DOHH2 (cell line): ENCODE data around the gene WFS1.

ENCODE experiments used
- H3F3A ChIP-seq: fragments of 200-600 bp; sonication (generic), shearing (Covaris generic); 2 replicates; pipeline ENCODE4 v1.6.0; 2016; ENCODE audit warnings: antibody characterized with exemption, mild to moderate bottlenecking; ENCODE audit not compliant: control insufficient read depth, insufficient read depth
- H3K27ac ChIP-seq: fragments of 200-600 bp; sonication (generic); 2 replicates; pipeline ENCODE4 v1.5.1; 2014; ENCODE audit warnings: low read depth, mild to moderate bottlenecking, low read length, moderate library complexity
- H3K27me3 ChIP-seq: fragments of 200-600 bp; sonication (generic); 2 replicates; pipeline ENCODE4 v1.6.1; 2014; ENCODE audit warnings: mild to moderate bottlenecking, low read length, mixed read lengths; ENCODE audit not compliant: control insufficient read depth
- H3K36me3 ChIP-seq: fragments of 200-600 bp; sonication (generic); 2 replicates; pipeline ENCODE4 v1.6.1; 2014; ENCODE audit warnings: mild to moderate bottlenecking, low read length, moderate library complexity, mixed read lengths; ENCODE audit not compliant: control insufficient read depth
- H3K4me1 ChIP-seq: fragments of 200-600 bp; sonication (generic); 2 replicates; pipeline ENCODE4 v1.6.1; 2014; ENCODE audit warnings: mild to moderate bottlenecking, low read length, mixed read lengths; ENCODE audit not compliant: control insufficient read depth
- H3K4me2 ChIP-seq: fragments of 200-600 bp; sonication (generic); 2 replicates; pipeline ENCODE4 v1.6.0; 2014; ENCODE audit warnings: mild to moderate bottlenecking, low read length, moderate library complexity
- H3K4me3 ChIP-seq: fragments of 200-600 bp; sonication (generic); 2 replicates; pipeline ENCODE4 v1.5.1; 2014; ENCODE audit warnings: mild to moderate bottlenecking, low read length, mixed read lengths
- H3K79me2 ChIP-seq: fragments of 200-600 bp; sonication (generic); 2 replicates; pipeline ENCODE4 v1.6.1; 2014; ENCODE audit warnings: mild to moderate bottlenecking, low read length, mixed read lengths; ENCODE audit not compliant: control insufficient read depth
- H3K9me2 ChIP-seq: fragments of 200-600 bp; sonication (generic); replicated peaks from 2 replicates; pipeline ENCODE4 v1.6.1; 2014; ENCODE audit warnings: mild to moderate bottlenecking, low read length, mixed read lengths; ENCODE audit not compliant: control insufficient read depth
- H3K9me3 ChIP-seq: fragments of 200-600 bp; sonication (generic); 2 replicates; pipeline ENCODE4 v1.6.1; 2014; ENCODE audit warnings: antibody characterized with exemption, low read length, mixed read lengths; ENCODE audit not compliant: control insufficient read depth, insufficient read depth
- H4K20me1 ChIP-seq: fragments of 200-600 bp; sonication (generic); 2 replicates; pipeline ENCODE4 v1.6.0; 2014; ENCODE audit warnings: low read depth, mild to moderate bottlenecking, antibody characterized with exemption, low read length, moderate library complexity; ENCODE audit not compliant: control insufficient read depth, insufficient read depth
- CTCF ChIP-seq: fragments of 200-600 bp; sonication (generic); IDR thresholded peaks from one replicate; pipeline ENCODE4 v1.5.1; 2014; ENCODE audit warnings: antibody characterized with exemption, mild to moderate bottlenecking, low read depth, low read length; ENCODE audit not compliant: poor library complexity, severe bottlenecking
- EZH2phosphoT487 ChIP-seq: fragments of 200-600 bp; sonication (generic); IDR thresholded peaks from 2 replicates; pipeline ENCODE4 v1.6.1; 2017; ENCODE audit warnings: borderline replicate concordance, mild to moderate bottlenecking, antibody characterized with exemption, low read length, moderate library complexity, mixed read lengths

Gene WFS1

DNA sequence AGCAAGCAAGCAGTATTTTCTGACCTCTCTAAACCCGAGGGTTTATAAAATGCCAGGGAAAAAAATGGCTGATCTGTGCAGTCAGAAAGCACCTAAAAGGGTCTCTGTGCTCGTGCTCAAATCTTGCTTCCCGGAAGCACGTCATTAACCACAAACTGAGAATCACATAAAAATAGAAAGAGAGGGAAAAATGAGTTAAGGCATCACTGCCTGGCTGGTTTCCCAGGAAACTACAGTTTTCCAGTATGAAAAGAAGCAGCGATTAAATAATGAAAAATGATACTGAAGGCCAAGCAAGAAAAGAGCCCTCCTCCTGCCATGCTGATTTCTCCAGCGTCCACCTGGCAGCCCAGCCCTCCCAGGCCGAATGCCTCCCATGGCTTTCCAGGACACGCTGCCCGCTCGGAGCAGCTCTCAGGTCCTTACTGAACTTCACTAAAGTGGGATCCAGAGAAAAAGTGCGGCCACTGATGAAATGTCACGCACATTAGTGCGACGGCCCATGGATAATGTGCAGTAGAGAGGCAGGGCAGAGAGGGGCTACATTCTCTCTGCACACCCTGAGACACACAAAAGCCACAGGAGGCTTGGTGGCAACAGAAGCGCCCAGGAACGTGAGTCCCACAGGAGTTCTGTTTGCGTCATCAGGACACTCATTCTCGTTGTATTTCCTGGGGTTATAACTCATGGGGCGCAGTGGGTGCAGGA, 80.4 kb downstream of the WFS1 start:
- Histone ChIP-seq H3K27ac (no peak overlapping the region), H3K9me2 (no peaks in the 10 kb centered on the region), H3F3A (no peaks in the 10 kb centered on the region)

DNA sequence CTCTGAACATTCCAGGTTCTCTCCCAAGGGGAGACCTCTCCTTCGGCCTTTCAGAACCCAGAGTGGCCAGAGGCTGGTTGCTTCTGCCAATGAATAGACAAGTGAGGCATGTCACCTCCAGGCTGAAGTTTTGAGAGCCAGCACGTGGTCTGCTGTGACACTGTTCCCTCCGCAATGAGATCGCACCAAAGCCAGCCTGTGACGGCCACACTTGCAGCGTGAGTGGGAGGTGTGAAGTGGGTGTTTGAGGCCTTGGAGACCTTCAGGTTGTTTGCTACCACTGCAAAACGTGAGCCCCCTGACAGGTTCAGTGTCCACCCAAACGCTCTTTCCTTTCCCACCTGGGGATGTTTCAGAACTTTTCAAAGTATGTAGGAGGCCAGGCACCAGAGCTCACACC, 81.0 kb downstream of the WFS1 start:
- no peak overlapping the region for H3K4me3 ChIP-seq
- no peak for TF ChIP-seq EZH2phosphoT487
- no peak for TF ChIP-seq CTCF
- no peaks in the 10 kb centered on the region for H4K20me1 ChIP-seq
- H3K9me2 ChIP-seq = no peaks in the 10 kb centered on the region
- H3K79me2 ChIP-seq = no peaks in the 10 kb centered on the region
- no peaks in the 10 kb centered on the region for H3K36me3 ChIP-seq
- H3F3A ChIP-seq = no peaks in the 10 kb centered on the region
- H3K27ac ChIP-seq = no peak overlapping the region
- no peaks in the 10 kb centered on the region for H3K4me1 ChIP-seq
- H3K9me3 ChIP-seq = no peaks in the 10 kb centered on the region
- H3K27me3 ChIP-seq = no peaks in the 10 kb centered on the region
- no peak overlapping the region for H3K4me2 ChIP-seq

More for the DNA sequence above, 80.4 kb downstream of the WFS1 start:
- H3K79me2 ChIP-seq = no peaks in the 10 kb centered on the region
- H3K27me3 ChIP-seq = no peaks in the 10 kb centered on the region
- no peaks in the 10 kb centered on the region for H3K36me3 ChIP-seq
- no peak overlapping the region for H3K4me3 ChIP-seq
- no peak for TF ChIP-seq CTCF
- no peak for TF ChIP-seq EZH2phosphoT487
- no peaks in the 10 kb centered on the region for H3K9me3 ChIP-seq
- no peaks in the 10 kb centered on the region for H3K4me1 ChIP-seq
- no peaks in the 10 kb centered on the region for H4K20me1 ChIP-seq
- H3K4me2 ChIP-seq = no peak overlapping the region

DNA sequence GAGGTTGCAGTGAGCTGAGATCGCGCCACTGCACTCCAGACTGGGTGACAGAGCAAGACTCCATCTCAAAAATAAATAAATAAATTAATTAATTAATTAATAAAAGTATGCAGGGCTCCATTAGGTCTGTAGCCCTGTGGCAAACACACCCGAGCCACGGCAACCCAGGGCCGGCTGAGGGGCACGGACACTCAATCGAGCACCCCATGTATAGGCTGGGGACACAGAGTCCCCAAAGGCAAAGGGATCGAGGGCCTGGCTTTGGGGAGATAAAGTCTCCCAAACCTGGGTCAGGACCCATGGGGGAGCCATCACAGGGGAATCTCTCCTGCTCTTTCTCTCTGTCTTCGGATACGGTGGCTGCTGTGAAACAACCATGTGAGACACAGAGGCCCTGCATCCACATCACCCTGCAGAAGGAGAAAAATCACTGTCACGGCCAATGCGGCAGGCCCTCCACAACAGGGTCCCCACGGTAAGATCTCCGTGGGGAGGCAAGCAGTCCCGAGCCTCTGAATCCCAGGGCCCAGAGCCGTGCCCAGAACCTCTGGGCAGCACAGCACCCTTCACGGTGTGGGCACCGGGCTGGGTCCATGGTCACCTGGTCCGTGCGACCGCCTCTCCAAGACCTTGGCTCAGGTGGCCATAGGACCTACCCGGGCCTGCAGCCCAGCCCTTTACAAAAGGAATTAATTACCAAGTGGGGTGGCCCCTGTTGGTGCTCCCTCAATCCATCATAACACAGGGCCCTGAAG, 81.8 kb downstream of the WFS1 start:
- TF ChIP-seq CTCF (no peak), EZH2phosphoT487 (no peak)
- Histone ChIP-seq H3K36me3 (no peaks in the 10 kb centered on the region), H3K4me3 (no peak overlapping the region), H4K20me1 (no peaks in the 10 kb centered on the region), H3K27ac (no peak overlapping the region), H3K79me2 (no peaks in the 10 kb centered on the region), H3K27me3 (no peaks in the 10 kb centered on the region), H3K4me1 (no peaks in the 10 kb centered on the region), H3F3A (no peaks in the 10 kb centered on the region), H3K4me2 (no peak overlapping the region), H3K9me3 (no peaks in the 10 kb centered on the region), H3K9me2 (no peaks in the 10 kb centered on the region)
